Thoracic aorta endothelial cell (primary cell): Measurements from ENCODE around the gene VNN1. TPM values are rescaled to one million over a fixed set of nuclear protein-coding genes. Genes with fewer than 3 reads are reported as not detected.

ENCODE experiments used
- total RNA-seq: library from RNA; depleted of rRNA; stranded (reverse); fragments of >200 nt; gene quantifications from 2 replicates; pipeline ENCODE4 v1.2.3, GENCODE V29; 2012

VNN1 gene
- 0.07 TPM in 1 of 2 replicates, not detected in the other for total RNA-seq

DNA sequence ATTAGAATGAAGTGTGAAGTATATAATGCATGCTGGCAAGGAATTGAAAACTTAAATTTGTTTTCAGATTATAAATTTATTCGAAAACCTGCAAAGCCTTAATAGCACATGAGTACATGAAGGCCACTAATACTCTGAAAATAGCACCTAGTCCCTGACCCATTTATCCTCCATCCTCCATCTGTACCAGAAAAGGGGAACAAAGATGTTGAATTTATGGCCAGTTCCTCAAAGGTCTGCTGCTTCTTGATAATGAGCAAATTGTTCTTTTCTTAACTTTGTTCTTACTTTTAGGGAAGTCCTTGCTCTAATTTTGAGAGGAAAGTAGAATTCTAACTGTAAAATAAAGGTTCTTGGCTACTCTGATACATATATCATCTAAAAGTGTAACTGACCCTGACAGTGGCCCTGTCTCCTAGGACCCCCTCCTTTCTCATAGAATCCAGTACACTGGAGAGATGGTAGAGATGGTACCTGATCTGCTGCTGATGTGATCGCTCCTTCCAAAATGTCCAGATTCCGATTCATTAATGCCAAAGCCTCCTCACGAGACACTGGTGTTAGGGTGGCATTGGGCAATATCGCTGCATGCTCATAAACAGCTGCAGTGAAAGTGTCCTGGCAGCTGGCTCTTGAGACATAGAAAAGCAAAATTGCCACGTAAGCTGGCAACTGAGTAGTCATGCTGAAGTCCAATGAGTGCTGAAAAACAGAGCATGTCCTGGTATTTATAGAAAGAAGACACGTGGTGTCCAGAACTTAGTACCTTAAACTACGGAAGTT, at the start of gene VNN1:
Gene VNN1, minus strand, starts transcription at position 704 of the 783 bp plus-strand sequence. Its CDS starts 20 bp downstream, at position 684.

GRCh38 chr6:132659082-132659481, 54.8 kb downstream of the VNN1 start, which contains the start of gene TAAR1:
TAAR1 (minus strand) TSS chr6:132659182; CDS start chr6:132646003, 13,179 bp downstream.

Other genes with a start within 250 kb of the VNN1 start
- gene STX7, start 200.9 kb downstream of the VNN1 start, total RNA-seq = 30.1 and 38.6 TPM in 2 replicates
- gene TAAR9, start 175.8 kb downstream of the VNN1 start, total RNA-seq = not detected in 2 replicates
- not detected in 2 replicates for gene TAAR8, start 161.4 kb downstream of the VNN1 start, total RNA-seq
- gene TAAR6, start 143.7 kb downstream of the VNN1 start, total RNA-seq = not detected in 2 replicates
- not detected in 2 replicates for gene TAAR5, start 124.3 kb downstream of the VNN1 start, total RNA-seq
- not detected in 2 replicates for gene TAAR2, start 89.8 kb downstream of the VNN1 start, total RNA-seq
- gene TAAR1, start 54.9 kb downstream of the VNN1 start, total RNA-seq = not detected in 2 replicates
- not detected in 2 replicates for gene VNN2, start 43.8 kb upstream of the VNN1 start, total RNA-seq
- 13.1 and 13.4 TPM in 2 replicates for gene SLC18B1, start 84.6 kb upstream of the VNN1 start, total RNA-seq
- 910 and 958 TPM in 2 replicates for gene RPS12, start 100.5 kb upstream of the VNN1 start, total RNA-seq